ENCODE measurements around the gene FN3K. TPM values are rescaled to one million over a fixed set of nuclear protein-coding genes. Genes with fewer than 3 reads are reported as not detected.

Gene FN3K
- total and polyA plus RNA-seq, 2 of the 13 experiments (the other 11 are each of a cell fraction or from before 2014, with no cell fraction given): 3.5 to 12.2 TPM

GRCh38 chr17:82751571-82752370 lies 16.4 kb downstream of the FN3K start, which contains the start of gene TBCD (continued):
- peak; percentile 52 for TF ChIP-seq TAF15 (IDR thresholded peaks at IDR 0.05; ENCODE audit: low read depth, low read length, poor library complexity, severe bottlenecking)
- peak; percentile 93 for TF ChIP-seq GMEB1 (CRISPR knock-in tag; IDR thresholded peaks at IDR 0.05; ENCODE audit: borderline replicate concordance)
- TF ChIP-seq GFI1 (CRISPR knock-in tag; IDR thresholded peaks at IDR 0.05; ENCODE audit: borderline replicate concordance): peak; percentile 71
- TF ChIP-seq ZNF569 (CRISPR knock-in tag; IDR thresholded peaks at IDR 0.05; ENCODE audit: borderline replicate concordance): no peak
- peak; percentile 32; the same call in 1 of the 2 replicates for TF ChIP-seq ZNF749 (CRISPR knock-in tag; IDR thresholded peaks at IDR 0.05; ENCODE audit: borderline replicate concordance)
- TF ChIP-seq BCLAF1 (IDR thresholded peaks at IDR 0.05): no peak
- peak; percentile 61; the same call in 1 of the 2 replicates for TF ChIP-seq PCBP1 (IDR thresholded peaks at IDR 0.05; ENCODE audit: borderline replicate concordance, low read depth, low read length)
- TF ChIP-seq ZKSCAN1 (IDR thresholded peaks at IDR 0.05; ENCODE audit: low read length): no peak
- TF ChIP-seq MTF1 (CRISPR knock-in tag; IDR thresholded peaks at IDR 0.05): peak; percentile 56; the same call in 1 of the 2 replicates
- TF ChIP-seq CENPBD1 (CRISPR knock-in tag; IDR thresholded peaks at IDR 0.05; ENCODE audit: borderline replicate concordance, low read depth): no peak; the same call in 1 of the 2 replicates
- peak; percentile 94; the same call in 1 of the 2 replicates for TF ChIP-seq SMAD1 (CRISPR knock-in tag; IDR thresholded peaks at IDR 0.05; ENCODE audit: borderline replicate concordance, low read depth)
- peak; percentile 97 for TF ChIP-seq HBP1 (CRISPR knock-in tag; IDR thresholded peaks at IDR 0.05; ENCODE audit: low read depth)
- TF ChIP-seq ZBTB25 (CRISPR knock-in tag; IDR thresholded peaks at IDR 0.05): peak; percentile 91
- peak; percentile 97 for TF ChIP-seq ERF (CRISPR knock-in tag; IDR thresholded peaks at IDR 0.05)
- no peak for TF ChIP-seq SRF (IDR thresholded peaks at IDR 0.05; ENCODE audit: low read depth, low read length)
- TF ChIP-seq FOXC1 (CRISPR knock-in tag; IDR thresholded peaks at IDR 0.05; ENCODE audit: borderline replicate concordance): peak; percentile 94
- no peak; the same call in 1 of the 2 replicates for TF ChIP-seq ZNF558 (CRISPR knock-in tag; IDR thresholded peaks at IDR 0.05; ENCODE audit: borderline replicate concordance)
